LoVo (cell line): Measurements from ENCODE around the gene ZNF79.
A peak's percentile ranks its signal among the peaks of the same experiment; 100 is the strongest.

Experiments used
- DNase-seq: peaks from one replicate; pipeline ENCODE4 v3.0.0-alpha.2; 2016; ENCODE audit warnings: low spot score

ZNF79 gene

DNA sequence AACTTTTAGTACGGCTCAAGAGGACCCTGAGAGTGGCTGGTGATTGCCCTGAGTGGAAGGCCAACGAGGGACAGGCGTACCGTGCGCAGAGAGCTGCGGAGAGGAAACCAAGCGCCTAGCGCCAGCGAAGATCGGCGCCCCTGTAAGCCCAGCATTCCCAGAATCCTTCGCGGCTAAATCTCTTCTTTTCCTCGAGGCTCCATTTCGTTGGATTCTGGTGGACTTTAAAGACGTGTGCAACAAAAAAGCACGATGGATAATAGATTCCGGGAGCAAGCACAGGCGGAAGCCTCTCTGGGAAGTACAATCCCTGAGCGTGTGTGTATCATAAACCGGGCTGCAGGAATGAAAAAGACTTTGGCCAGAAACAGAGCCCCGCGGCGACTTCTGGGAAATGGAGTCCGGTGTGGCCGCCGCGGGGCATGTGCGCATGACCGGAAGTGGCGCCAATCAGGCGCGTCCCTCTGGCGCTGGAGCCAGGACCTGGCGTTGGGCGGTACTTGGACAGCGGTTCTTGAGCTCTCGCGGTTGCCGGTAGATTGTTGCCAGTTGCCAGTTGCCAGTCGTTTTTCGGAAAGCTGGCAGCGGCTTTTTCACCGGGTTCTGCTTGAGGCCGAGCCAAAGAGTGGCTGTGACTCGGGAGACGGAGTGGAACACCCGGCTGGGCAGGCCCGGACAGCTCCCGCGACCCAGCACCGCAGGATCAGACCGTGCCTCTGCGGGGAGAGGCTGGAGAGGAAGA lies at the start of gene ZNF79:
TSS of gene ZNF79 (plus strand) at position 449 of the 742 bp plus-strand sequence. CDS start 406 bp downstream, outside the sequence.
- peak; percentile 92 for DNase-seq

DNA sequence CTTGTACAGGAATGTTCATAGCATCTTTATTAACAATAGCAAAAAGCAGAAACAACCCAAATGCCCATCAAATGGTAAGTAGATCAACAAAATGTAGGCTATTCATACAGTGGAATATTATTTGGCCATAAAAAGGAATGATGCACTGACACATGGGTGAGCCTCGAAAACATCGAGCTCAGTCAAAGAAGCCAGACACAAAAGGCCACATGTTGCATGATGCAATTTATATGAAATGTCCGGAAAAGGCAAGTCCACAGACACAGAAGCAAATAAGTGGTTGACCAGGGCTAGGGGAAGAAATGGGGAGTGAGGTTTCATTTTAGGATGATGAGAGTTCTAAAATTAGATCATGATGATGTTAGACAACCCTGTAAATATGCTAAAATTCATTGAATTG lies 43.7 kb upstream of the ZNF79 start:
- no peak for DNase-seq

DNA sequence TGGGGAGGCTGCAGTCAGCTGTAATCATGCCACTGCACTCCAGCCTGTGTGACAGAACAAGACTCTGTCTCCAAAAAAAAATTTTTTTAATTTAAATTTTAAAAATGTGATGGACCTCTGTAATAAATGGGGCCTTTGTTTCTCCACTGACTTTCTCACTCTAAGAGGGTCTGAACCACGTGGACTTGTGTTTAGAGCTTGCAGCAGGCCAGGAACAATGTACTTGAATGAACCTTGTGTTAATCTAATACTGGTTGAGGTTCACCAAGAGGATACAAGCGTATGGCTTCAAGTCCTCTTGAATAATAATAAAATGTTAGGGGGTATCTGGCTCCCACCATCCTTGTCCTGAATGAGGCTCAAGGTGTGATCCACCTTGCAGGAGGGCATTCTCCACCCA lies 41.6 kb upstream of the ZNF79 start:
- DNase-seq = no peak

DNA sequence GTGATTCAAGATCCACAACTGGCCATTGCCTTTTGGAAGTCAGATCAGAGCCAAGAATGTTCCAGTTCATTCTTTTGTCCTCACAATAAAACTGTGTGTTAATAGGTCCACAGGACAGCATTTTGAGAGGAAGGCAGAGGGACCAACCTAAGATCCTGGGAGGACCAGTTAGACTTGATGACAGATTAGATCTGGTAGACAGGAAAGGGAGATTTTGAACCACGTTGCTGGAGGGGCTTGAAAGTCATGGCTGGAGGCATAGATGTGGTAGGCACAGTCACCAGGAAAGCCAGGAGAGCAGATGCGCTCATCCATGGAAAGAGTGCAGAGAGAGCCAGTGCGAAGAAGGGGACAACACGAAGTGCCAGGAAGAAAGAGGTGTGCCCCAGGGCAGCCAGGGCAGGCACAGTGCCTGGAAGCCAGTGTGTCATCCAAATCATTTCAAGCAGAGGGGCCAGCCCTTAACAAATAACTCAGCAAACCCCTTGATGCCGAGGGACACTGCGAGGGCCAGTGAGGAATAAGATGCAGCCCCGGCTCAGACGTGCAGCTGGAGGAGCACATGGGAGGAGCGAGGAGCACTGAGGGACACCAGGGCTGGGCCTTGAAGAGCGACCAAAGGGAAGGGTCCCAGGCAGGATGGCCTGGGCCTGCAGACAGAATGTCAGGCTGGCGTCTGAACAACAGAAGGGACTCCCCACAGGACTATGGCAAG lies 40.0 kb upstream of the ZNF79 start:
- DNase-seq = no peak

DNA sequence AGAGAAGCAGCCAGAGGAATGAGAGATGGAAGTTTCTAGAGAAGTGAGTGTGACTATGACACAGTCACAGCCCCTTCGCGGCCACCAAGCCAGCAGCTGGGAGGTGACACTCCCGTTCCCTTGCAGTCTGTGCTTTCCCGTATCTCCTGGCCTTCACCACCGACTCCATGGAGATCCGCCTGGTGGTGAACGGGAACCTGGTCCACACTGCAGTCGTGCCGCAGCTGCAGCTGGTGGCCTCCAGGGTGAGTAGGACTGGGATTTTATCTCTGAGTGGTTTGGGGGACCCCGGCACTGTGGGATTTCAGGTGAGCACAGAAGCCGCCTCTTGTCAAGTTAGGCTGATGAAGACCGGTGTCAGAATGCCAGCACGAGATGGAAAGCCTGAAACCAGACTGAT lies 39.3 kb upstream of the ZNF79 start:
- no peak for DNase-seq

DNA sequence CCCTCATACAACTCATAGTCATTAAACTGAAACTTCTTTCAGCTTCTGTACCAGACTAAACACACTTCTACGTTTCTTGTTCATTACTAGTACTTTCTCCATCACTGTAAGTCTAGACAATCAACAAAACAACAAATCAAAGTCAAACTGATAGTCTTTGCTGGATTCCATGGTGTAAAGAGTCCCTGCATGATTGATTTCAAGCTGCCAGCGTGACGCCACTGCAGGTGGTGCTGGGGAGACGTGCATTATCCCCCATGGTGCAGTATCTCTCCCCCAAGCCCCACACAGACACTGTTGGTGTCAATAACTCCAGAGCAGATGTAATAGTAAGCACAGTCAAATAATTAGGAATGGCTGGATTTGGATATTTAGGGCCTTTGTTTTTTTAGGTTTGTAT lies 37.9 kb upstream of the ZNF79 start:
- DNase-seq = no peak

DNA sequence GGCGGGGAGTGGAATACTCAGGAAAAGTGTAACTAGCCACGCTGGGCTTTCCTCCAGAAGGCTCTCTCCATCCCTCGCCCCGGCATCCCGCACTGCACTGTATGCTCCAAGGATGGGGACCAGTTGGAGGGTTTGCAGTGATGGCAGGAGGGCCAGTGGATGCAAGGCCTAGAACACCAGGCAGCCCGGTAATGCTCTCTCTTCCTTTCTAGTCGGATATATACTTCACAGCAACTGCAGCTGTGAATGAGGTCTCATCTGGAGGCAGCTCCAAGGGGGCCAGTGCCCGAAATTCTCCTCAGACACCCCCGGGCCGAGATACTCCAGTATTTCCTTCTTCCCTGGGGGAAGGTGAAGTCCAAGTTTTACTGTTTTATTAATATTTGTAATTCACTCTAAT lies 37.2 kb upstream of the ZNF79 start:
- no peak for DNase-seq

DNA sequence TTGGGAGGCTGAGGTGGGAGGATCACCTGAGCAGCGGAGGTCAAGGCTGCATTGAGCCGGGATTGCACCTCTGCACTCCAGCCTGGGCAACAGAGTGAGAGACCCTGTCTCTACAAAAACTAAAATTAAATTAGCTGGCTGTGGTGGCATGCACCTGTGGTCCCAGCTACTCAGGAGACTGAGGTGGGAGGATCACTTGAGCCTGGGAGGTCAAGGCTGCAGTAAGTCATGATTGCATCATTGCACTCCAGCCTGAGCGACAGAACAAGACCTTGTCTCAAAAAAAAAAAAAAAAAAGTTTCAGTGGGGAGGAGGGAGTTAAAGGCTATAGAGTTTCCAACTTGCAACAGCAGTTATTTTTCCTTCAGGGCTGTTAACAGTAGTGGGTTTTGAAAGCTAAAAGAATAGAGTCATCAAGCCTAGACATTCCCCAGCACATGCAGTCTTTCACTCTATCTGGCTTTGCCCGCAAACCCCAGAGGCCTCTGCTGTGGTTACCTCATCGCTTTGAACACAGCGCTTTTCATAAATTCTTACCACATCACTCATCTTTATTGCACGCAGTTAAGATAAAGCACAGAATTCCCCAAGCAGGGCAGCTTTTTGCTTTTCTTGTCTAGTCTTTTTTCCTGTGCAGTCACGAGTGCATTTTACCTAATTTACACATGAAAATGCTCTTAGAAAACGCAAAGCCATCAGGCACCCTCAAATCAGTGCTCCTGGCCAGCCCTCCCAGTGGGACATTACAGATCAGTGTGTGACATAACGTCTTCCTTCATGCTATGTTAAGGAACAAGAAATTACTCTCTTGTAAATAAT lies 35.9 kb upstream of the ZNF79 start:
- DNase-seq = peak; percentile 94

DNA sequence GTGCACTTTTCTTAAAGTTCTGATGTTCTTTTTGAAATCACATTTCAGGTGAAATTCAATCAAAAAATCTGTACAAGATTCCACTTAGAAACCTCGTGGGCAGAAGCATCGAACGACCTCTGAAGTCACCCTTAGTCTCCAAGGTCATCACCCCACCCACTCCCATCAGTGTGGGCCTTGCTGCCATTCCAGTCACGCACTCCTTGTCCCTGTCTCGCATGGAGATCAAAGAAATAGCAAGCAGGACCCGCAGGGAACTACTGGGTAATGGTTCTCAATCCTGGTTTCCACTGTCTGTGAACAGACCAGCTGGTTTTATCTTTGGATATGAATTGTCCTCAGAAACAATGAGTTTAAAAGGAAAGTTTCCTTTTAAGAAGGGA lies 35.3 kb upstream of the ZNF79 start:
- DNase-seq = no peak

DNA sequence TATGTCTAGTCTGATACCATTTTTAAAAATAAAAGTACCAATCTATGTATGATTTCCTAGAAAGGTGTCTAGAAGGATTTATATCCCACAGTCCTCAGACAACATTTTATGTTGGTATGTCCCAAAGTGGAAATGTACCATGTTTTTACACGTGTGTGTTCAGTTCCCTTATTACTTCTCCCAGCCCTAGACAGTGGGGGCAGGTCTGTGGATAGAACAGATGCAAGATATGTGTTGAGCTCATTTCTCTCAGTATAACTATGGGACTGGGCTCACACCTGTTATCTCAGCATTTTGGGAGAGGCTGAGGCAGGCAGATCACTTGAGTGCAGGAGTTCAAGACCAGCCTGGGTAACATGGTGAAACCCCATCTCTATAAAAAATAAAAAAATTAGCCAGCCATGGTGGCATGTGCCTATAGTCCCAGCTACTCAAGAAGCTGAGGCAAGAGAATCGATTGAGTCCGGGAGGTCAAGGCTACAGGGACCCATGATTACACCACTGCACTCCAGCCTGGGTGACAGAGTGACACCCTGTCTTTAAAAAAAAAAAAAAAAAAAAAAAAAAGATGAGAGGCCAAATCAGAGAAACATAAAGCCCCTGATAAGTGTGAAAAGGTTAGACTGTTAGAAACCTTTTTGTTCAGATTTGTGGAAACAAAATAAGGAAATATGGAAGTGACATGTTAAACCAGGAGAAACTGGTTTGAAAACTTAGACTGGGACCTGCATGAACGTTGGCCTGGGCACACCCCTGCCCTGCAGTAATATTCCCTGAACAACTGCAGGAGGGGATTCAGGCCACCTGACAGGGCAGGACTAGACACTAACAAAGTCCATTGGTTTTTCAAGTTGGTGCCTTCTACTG lies 34.6 kb upstream of the ZNF79 start:
- no peak for DNase-seq

DNA sequence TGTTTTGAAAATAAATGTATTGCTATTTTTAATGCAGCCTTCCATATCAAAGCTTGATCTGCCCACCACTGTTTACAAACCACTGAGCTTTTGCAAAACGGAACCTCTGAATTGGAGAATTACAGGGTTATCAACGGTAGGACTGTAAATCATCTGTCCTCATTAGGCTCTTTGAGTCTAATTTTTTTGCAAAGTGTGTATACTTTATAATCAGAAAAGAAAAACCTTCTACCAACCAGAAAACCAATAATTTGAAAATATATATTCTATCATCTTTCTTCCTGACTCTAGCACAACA lies 34.0 kb upstream of the ZNF79 start:
- no peak for DNase-seq

DNA sequence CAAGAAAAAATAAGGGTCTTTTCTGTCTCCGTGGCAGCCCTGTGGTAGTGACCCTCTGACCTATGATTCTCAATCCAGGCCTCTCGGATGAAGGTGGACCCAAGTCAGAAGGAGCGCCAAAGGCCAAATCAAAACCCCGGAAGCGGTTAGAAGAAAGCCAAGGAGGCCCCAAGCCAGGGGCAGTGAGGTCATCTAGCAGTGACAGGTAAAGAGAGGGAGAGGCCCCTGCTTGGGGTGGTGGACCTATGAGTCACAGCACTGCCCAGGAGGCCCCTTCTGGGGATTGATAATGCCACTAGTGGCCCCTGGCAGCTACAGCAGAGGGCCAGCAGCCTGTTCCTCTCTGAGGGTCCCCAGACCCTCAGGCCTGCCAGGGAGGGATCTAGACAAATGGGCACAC lies 33.6 kb upstream of the ZNF79 start:
- peak; percentile 14 for DNase-seq

DNA sequence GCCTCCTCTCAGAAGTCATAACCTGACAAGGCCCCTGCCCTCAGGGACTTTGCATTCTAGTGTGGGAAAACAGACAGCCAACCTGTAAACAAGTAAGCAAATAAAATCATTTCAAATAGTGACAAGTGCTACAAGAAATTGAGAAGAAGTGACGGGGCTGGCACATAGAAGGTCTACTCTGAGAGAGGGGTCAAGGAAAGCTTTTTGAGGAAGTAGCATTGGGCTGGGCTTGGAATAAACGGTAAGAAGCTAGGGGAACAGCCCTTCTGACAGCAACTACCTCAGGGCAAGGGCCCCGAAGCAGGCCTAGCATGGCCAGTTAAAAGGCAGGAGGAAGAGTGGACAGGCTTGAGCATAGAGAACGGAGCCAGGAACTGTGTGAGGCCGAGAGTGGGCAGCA lies 32.0 kb upstream of the ZNF79 start:
- no peak for DNase-seq

DNA sequence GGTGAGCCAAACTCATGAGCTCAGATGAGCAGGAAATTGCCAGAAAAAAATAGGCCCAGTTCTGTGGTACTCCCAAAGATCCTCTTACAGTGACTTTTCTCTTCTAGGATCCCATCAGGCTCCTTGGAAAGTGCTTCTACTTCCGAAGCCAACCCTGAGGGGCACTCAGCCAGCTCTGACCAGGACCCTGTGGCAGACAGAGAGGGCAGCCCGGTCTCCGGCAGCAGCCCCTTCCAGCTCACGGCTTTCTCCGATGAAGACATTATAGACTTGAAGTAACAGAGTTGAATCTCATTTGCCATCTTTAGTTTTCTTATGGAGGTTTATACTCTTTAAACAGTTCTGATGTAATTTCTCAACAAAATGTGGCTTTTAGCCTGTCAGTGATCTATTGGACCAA lies 31.2 kb upstream of the ZNF79 start:
- no peak for DNase-seq

DNA sequence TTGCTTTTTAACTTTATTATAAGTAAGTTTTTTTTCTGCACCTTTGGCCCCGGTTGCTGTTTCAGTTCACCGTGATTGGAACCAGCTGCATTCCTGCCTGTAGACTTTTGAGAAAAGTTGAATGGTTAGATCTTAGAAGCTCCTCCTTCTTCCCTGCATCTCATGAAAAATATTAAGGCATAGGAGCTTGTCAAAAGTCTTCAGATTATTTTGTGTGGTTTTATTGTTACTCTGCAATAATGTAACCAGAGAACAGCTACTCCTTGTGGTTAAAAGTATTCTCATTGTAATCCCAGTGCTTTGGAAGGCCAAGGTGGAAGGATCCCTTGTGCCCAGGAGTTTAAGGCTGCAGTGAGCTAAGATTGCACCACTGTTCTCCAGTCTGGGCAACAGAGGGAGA lies 30.5 kb upstream of the ZNF79 start:
- DNase-seq = no peak

DNA sequence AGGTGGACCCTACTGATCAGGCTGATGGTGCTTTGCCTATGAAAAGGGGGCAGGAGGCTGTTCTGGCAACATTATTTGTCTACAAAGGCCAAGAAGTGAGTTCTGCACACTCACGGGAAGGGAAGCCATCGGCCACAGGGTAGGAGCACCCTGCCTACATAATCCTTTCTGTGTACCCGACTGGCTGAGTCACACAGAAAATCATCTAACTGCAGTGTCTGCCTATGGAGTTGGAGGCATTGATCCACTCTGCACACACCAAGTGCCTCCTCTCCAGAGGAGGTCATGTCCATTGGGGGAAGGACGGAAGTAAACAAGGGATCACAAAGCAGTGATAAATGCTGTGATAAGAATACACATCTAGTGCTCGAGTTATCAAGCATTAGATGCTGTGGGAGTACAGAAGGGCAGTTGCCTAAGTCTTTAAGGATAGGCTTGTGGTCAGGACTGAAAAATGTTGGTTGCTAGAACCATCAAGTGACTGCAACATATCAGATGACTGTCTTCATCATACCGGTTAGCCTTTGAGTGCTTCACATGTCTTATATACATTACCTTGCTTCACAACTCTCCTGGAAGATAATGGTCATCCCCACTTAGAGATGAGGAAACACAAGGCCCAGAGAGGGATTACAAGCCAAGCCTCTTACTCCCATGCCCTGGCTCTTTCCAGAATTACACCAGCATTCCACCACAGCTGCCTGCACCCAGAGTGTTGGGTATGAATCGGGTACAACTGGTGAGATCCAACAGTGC lies 28.5 kb upstream of the ZNF79 start:
- no peak for DNase-seq

DNA sequence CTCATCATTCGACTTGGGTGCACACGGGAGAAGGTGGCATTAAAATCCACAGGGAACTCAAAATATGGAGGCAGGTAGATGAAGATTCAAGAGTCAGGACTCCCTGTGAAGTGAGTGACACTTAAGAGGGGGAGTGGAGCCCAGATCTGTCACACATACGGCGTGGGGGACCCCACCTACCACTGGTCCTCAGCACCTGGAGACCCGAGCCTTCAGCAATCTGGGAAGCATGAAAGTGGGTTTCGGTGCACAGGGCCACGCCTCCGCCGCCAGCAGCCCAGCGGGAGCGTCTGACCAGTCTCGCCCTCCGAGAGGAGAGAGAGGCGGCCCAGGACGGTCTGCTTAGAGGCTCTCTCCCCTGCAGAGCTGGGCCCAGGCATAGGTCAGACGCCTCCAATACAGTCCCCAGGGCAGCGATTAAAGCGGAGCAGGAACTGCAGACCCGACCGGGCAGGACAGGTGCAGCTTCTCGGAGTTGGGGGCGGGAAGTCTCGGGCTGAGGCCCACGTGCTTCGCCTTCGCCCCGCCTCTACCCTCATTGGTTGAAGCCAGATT lies 27.9 kb upstream of the ZNF79 start:
- DNase-seq = no peak

DNA sequence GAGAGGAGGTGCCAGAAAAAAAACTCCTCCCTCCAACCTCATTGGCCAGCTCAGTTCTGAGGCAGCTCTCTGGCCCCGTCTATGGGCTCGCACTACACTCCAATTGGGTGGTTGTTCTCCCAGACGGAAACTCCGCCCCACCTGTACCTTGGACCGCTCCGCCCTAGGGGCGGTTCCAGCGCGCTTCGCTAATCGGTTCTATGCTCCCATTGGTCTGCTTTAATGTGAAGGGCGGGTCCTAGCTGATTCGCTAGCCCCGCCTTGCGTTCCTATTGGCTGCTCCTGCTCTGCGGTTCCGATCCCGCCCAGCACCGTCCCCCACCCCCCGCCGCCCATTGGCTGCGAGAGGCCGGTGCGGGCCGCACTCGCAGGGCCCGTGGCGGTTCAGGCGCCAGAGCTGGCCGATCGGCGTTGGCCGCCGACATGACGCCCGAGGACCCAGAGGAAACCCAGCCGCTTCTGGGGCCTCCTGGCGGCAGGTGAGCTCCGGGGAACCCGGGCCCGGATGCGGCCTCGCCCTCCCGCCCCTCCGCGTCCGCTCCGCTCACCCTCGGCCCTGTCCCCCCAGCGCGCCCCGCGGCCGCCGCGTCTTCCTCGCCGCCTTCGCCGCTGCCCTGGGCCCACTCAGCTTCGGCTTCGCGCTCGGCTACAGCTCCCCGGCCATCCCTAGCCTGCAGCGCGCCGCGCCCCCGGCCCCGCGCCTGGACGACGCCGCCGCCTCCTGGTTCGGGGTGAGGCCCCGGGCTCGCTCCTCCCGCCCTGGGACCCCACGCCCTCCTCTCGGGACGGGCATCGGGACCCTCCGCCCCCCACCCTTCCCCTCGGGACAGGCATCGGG lies 27.2 kb upstream of the ZNF79 start, which contains the start of gene SLC2A8:
TSS of gene SLC2A8 (plus strand) at position 362 of the 838 bp plus-strand sequence. CDS start at position 424, 62 bp downstream.
- peak; percentile 99 for DNase-seq

DNA sequence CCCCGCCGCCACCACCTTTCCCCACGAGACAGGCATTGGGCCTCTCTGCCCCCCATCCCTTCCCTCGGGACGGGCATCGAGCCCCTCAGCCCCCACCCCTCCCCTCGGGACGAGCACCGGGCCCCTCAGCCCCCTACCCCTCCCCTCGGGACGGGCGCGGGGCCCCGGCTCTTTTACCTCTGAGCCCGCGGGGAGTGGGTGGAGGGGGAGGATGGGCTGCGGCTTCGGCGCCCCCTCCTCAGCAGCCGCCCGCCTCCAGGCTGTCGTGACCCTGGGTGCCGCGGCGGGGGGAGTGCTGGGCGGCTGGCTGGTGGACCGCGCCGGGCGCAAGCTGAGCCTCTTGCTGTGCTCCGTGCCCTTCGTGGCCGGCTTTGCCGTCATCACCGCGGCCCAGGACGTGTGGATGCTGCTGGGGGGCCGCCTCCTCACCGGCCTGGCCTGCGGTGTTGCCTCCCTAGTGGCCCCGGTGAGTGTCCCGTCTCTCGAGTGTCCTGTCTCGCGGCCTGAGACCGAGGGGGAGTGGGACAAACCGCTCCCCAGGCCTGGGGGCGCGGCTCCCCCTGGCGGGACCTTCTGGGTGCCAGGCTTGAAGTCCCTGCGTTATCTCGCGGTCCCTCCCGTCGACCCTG lies 26.4 kb upstream of the ZNF79 start:
- DNase-seq = peak; percentile 46

DNA sequence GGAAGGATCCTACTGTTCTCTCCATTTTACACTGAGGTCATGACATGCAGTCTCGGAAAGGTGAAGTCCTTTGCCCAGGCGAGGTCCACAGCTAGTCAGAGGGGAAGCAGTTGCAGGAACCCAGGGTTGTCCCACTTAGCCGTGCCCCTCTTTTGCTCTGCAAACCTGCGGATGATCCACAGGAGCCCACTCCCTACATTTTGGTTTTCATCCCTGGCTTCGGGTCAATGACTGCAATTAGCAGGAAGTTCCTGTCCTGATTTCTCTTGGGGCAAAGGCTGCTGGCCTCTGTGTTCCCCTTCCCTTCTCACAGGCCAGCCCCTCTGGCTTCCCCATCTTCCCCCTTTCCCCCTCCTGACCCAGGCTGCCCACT lies 25.9 kb upstream of the ZNF79 start:
- DNase-seq = no peak
